Measurements from ENCODE around the gene KATNA1. TPM values are rescaled to one million over a fixed set of nuclear protein-coding genes. Genes with fewer than 3 reads are reported as not detected.
A peak's percentile ranks its signal among the peaks of the same experiment; 100 is the strongest.

Gene KATNA1
- total RNA-seq, 2 donors from 2014 or later: 11.2 to 15.9 TPM

- H3K4me3 ChIP-seq: no peak overlapping the region
- H3K27ac ChIP-seq: no peak overlapping the region
- H3K36me3 ChIP-seq: no peaks in the 10 kb centered on the region
- DNase-seq (ENCODE audit: low spot score): no peak
- no peak for TF ChIP-seq CTCF (IDR thresholded peaks at IDR 0.05)
- no peaks in the 10 kb centered on the region for H3K27me3 ChIP-seq
- no peaks in the 10 kb centered on the region for H3K9me3 ChIP-seq
- H3K4me1 ChIP-seq: peaks cover 0 to 18% of the 10 kb centered on the region in 2 donors
Observed at GRCh38 chr6:149563203-149563927, 85.1 kb downstream of the KATNA1 start.

GRCh38 chr6:149560736-149561135 is 87.8 kb downstream of the KATNA1 start:
- Histone ChIP-seq H3K36me3 (no peaks in the 10 kb centered on the region), H3K27me3 (no peaks in the 10 kb centered on the region), H3K27ac (no peak overlapping the region), H3K4me1 (peaks cover 0 to 6% of the 10 kb centered on the region in 2 donors), H3K4me3 (no peak overlapping the region), H3K9me3 (no peaks in the 10 kb centered on the region)
- no peak for DNase-seq (ENCODE audit: low spot score)
- peak in 1 of 2 donors; percentile 33 for TF ChIP-seq CTCF (IDR thresholded peaks at IDR 0.05)

- DNase-seq (ENCODE audit: low spot score): no peak
- no peaks in the 10 kb centered on the region for H3K9me3 ChIP-seq
- no peaks in the 10 kb centered on the region for H3K36me3 ChIP-seq
- H3K27me3 ChIP-seq: no peaks in the 10 kb centered on the region
- no peak for TF ChIP-seq CTCF (IDR thresholded peaks at IDR 0.05)
- no peaks in the 10 kb centered on the region for H3K4me1 ChIP-seq
- H3K4me3 ChIP-seq: no peak overlapping the region
- H3K27ac ChIP-seq: no peak overlapping the region
Observed at GRCh38 chr6:149559389-149559788, 89.1 kb downstream of the KATNA1 start.

- Histone ChIP-seq H3K36me3 (no peaks in the 10 kb centered on the region), H3K4me3 (no peak overlapping the region), H3K4me1 (no peaks in the 10 kb centered on the region), H3K27me3 (no peaks in the 10 kb centered on the region), H3K9me3 (no peaks in the 10 kb centered on the region), H3K27ac (no peak overlapping the region)
- DNase-seq (ENCODE audit: low spot score): no peak
- no peak for TF ChIP-seq CTCF (IDR thresholded peaks at IDR 0.05)
Observed at GRCh38 chr6:149558029-149558428, 90.5 kb downstream of the KATNA1 start.

- Histone ChIP-seq H3K27me3 (no peaks in the 10 kb centered on the region), H3K9me3 (no peaks in the 10 kb centered on the region), H3K4me3 (no peak overlapping the region), H3K4me1 (no peaks in the 10 kb centered on the region), H3K36me3 (no peaks in the 10 kb centered on the region), H3K27ac (no peak overlapping the region)
- no peak for TF ChIP-seq CTCF (IDR thresholded peaks at IDR 0.05)
- no peak for DNase-seq (ENCODE audit: low spot score)
Observed at GRCh38 chr6:149551920-149552319, 96.6 kb downstream of the KATNA1 start.
